Thyroid gland (tissue), 4 donors: ENCODE results near the gene CIRBP.

Experiments
- POLR2A ChIP-seq, 2 donors: fragments of 450-650 bp; IDR thresholded peaks; one replicate each; pipeline ENCODE4 v1.6.1; 2017; ENCODE audit warnings: antibody characterized with exemption in 2 of 2, mild to moderate bottlenecking in 2 of 2, moderate library complexity in 1 of 2
- TF ChIP-seq, protein P1 (sequence below), 6 experiments: fragments of 200-600 bp in 3 of 6; fragments of 450-650 bp in 3 of 6; sonication (generic) in 3 of 6; IDR thresholded peaks; one replicate each; pipeline ENCODE4 v1.5.1; 2016 to 2019; ENCODE audit warnings: antibody characterized with exemption in 6 of 6, mild to moderate bottlenecking in 2 of 6, inconsistent platforms in 1 of 6, moderate library complexity in 1 of 6

DNA sequence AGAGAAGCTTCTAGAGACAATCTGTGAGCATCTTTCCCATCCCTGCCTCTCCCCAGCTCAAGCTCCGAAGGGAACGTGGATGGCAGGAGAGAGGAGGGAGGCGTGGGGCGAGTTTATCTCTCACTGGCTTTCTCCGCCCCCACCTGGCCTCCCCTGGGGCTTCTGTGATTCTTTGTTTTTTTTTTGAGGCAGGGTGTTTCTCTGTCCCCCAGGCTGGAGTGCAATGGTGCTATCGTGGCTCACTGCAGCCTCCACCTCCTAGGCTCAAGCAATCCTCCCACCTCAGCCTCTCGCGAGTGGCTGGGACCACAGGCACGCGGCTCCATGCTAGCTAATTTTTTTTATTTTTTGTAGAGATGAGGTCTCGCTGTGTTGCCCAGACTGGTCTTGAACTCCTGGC lies 39.6 kb downstream of the CIRBP start:
- TF ChIP-seq, protein P1, sequence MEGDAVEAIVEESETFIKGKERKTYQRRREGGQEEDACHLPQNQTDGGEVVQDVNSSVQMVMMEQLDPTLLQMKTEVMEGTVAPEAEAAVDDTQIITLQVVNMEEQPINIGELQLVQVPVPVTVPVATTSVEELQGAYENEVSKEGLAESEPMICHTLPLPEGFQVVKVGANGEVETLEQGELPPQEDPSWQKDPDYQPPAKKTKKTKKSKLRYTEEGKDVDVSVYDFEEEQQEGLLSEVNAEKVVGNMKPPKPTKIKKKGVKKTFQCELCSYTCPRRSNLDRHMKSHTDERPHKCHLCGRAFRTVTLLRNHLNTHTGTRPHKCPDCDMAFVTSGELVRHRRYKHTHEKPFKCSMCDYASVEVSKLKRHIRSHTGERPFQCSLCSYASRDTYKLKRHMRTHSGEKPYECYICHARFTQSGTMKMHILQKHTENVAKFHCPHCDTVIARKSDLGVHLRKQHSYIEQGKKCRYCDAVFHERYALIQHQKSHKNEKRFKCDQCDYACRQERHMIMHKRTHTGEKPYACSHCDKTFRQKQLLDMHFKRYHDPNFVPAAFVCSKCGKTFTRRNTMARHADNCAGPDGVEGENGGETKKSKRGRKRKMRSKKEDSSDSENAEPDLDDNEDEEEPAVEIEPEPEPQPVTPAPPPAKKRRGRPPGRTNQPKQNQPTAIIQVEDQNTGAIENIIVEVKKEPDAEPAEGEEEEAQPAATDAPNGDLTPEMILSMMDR (IDR thresholded peaks at IDR 0.05) = no peak
- no peak for TF ChIP-seq POLR2A (IDR thresholded peaks at IDR 0.05)
